HG03571 (cell line): Measurements from ENCODE around the gene NEDD4.
"Not testable (repeated sequence)": the region's sequence is repeated elsewhere in the genome, so short reads cannot be mapped to it uniquely, and the experiment has no call there.

Experiments used
- ATAC-seq: cut with Tn5 transposase; IDR thresholded peaks from one replicate; pipeline ENCODE4 v1.9.1; 2021; ENCODE audit not compliant: unreplicated experiment

NEDD4 gene

DNA sequence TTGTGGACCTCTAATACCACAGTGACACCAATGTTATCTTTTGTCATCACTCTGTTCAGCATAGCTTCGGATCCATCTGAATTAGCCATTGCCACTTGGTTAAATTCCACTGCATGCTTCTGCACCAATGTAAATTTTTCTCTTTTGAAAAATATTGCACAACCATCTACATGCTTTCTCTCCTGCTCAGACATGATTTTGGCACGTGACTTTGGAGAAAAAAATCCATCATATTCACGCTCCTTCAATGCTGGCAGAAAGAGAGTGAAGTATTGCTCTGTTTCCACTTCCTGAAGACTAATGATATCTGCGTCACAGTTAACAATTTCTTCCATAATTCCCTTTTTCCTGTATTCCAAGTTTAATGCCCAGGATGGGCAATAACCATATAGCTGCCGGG is 13.0 kb upstream of the NEDD4 start:
- ATAC-seq = not testable (repeated sequence)

DNA sequence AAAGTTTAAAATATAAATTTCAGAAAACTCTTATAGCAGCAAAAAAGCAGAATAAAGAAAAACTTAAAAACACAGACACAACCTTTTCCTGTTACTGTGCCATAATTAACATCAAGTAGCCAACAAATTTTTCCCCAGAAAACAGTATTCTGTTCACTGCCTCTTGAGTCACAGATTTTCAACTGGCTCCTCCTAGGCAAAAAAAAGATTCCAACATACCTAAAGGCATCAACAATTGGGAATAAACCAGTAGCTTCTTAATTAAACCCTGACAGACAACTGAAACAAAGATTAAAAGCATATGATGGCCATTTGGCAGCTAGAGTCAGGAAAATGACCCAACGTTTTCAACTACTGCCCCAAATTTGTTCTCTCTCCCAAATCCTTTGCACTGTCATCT is 10.9 kb upstream of the NEDD4 start:
- not testable (repeated sequence) for ATAC-seq

DNA sequence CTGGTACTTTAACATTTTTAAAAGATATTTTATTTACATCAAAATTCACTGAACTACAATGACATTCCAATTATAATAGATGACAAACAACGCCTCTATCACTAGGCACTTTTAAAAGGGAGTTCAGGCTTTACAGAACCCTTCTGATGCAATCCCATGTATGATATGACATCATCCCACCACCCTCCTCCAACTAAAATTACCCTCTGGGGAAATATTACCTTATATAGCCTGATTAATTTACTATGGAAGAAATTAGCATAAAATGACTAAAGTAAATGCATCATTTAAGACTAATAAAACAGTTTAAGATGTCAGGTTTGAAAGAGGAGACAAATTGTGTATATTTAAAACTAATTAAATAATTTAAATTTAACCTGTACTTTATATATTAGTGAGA is 10.4 kb upstream of the NEDD4 start:
- ATAC-seq = not testable (repeated sequence)

DNA sequence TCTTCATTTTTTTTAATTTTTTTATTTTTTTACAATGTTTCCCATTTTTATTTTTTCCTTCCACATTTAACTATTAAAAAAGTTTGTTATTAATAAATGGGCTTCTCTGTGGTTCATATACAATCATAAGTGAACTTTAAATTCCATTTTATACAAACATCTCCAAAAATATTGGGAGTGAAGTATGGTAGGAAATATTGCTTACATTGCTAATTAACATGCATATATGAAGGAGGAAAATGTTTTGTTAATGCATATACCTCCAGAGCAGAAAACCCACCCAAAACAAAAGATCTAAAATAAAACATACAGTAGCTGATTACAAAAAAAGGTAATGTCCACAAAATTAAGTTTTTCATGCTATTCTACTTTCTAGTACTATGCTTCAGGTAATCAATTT is 9.9 kb upstream of the NEDD4 start:
- not testable (repeated sequence) for ATAC-seq

DNA sequence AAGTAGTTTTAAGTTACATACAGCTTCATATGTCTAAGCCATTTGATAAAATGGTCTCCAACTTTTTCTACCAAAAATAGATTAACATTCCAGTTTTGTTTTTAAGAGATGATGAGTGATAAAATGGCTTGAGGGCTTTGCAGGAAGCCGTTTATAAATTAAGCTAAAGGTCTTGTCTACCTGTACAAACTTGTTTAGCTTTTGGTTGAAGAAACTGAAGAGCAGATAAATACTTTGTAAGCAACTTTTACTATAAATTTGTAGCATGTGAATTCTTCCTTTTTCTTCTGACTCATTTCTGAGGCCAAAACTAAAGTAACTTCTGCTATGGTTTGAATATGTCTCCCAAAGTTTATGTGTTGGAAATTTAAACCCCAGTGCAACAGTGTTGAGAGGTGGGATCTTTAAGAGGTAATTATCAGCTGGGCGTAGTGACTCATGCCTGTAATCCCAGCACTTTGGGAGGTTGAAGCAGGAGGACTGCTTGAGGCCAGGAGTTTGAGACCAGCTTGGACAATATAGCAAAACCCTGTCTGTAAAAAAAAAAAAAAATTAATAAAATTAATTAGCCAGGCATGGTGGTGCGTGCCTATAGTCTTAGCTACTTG is 8.2 kb upstream of the NEDD4 start:
- no peak for ATAC-seq

DNA sequence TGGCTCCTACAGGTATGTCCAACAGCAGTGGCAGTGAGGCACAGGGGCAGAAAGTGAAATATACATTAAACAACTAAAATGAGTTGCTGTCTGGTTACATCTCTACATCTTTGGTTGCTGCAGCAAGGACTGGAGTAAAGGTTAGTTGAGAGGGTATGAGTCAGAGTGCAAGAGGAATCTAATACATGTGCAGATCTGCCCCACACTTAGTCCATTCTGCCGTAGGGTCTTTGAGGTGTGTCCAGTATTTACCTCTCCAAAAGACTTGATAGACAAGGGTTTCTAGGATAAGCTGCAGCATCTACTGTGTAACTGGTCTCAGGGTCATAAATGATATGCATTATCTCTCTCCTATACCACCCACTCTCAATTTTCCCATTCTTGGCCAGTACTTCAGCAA is 6.2 kb upstream of the NEDD4 start:
- ATAC-seq = no peak

DNA sequence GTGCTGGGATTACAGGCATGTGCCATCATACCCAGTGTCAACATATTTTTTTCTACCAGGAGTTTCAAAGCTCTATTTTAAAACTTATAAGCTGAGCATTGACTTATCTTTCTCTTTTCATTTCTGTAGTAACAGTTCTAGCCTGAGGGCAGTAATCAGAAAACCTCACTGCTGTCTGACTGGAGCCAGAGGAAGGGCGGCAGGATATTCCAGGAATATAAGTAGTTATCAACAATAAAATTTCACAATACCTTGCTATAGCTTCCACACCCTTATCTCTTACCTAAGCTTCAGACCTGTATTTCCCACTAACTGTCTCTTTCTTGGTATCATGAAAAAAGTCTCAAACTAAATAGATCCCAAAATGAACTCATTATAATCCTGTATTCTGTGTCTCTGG is 5.1 kb upstream of the NEDD4 start:
- no peak for ATAC-seq

DNA sequence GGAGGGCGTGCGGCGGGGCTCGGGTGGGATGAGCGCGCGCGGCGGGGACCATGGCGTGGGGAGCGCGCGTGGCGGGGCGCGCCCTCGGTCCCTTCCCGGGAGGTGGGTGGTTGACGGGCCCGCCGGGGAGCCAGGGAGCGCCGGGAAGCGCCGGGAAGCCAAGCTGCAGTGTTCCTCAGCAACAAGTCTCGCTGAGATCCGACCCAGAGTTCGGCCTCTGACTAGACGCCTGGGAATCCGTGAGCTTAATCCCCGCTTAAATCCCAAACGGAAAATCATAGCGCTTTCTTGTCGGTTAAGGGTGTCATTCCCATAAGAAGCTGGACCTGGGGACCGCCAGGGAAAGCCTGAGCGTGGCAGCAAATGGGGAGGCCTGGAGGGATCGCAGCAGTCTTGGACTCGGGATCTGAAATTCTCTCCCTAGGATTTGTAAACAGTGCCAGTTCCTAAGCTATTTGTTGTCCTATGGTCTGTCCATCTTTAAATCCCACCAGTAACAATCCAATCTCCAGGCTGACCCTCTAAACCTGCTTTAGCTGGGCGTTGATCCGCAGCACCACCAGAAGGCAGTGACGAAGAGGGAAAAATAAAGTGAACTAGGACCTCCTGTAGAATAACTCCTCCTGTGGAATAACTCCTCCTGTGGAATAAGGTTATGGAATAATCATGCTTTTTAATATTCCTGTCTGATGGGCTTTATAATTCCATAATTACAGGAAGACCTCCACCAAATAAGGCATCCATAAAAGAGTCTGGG is 570 bp upstream of the NEDD4 start:
- ATAC-seq = no peak

DNA sequence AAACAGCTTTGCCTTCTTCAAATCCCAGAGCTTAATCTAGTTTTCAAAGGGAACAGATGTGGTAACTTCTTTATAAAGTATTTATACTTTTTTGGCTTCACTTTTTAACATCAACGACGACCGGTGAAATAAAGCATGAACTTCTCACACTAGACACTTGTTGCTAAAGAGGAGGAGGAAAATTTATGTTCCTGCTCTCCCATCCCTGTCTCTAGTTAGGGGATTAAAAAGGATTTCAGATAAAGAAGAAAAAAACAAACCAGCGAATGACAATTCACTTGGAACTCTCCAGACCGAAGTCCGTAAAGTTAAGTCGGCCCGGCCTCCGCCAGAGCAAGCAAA is 672 bp downstream of the NEDD4 start:
- ATAC-seq = no peak

DNA sequence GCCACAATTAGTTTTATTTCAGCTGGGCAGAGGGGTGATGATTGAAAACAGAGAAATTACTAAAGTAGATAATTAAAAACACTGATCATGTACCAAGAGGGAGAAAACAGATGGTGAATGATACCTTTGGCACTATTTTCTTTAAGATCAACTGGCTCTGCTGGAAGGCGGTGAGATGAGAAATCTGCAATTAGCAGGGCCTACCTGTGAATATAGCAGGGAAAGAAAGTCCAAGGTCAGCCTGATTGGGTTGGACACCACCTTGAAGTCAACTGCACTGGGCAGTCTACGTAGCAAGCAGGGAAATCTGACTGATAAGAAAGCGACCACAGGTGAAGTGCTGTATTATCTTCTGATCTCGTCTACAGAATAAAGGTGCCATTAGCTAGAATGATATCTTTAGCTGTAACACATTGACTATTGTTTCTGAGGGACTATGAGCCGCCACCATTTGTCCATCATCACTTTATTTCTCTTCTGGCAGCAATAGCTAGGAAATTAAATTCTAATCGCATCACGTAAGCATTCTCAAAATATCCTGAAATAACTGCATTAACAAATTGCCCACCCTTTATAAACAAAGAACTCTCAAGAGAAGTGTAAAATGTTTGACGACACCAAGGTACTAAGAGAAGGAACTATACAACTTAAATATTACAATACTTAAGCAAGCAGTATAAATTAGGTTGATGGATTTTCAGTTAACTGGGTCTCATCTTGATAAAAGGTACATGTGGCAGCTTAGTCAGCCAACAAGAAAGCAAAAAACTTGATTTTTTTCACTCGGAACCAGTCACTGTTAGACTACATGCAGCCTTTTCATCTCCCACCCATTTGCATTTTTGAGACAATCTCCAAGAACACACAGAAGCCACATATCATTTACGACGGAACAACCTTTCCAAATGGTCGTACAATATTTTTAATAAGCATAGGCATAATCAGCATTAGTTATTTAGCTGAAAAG is 1.3 kb downstream of the NEDD4 start:
- no peak for ATAC-seq

DNA sequence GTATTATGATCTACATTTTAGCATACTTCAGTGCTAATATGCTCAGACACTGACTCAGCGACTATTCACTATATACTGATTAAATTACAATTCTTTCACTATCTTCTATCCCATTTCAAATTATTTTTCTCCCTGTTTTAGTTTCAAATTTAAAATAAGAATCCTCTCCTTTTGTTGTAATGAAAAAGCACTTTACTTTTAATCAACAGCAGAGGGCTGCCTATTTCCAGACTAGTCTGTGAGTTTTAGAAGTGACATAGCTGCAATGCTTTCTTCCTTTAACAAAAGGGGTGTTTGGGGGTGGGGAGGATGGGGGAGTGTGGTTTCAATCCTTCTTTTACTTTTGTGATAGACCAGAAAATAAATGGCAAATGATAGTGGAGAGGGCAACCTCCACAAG is 2.4 kb downstream of the NEDD4 start:
- no peak for ATAC-seq

DNA sequence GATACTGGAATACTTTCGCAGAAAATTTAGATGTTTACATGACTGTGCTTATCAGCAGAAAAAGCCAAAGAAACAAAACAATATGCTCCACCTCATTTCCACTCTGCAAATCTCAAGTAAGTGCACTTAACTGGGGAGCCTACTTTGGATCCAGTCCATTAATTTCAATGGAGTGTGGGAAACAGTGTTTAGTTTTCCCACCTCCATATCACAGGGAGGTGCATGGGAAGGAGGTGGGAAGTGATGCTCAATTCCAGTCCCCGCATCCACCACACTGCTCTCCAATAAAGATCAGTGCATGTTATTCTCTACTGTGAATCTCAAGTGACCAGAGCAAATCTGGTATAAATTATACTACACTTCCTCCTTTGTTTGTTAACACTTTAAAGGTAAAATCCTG is 2.9 kb downstream of the NEDD4 start:
- no peak for ATAC-seq

DNA sequence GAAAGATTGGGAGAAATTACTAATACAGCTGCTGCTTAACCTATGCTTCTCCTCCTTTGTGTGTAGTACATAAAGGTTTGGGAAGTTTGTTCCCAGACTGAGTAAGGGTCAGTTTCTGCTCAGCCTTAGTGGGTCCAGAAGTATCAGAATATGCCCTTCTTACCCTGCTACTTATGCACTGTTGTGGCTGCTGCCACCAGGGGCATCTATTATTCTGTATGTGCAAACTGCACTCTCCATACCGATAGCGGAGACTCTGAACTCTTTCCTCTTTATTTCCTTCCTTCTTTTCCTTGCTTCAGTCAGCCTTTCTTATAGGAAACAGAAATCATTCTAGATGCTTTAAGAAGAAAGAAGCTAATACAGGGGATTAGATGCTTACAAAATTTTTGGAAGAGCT is 4.0 kb downstream of the NEDD4 start:
- ATAC-seq = no peak

DNA sequence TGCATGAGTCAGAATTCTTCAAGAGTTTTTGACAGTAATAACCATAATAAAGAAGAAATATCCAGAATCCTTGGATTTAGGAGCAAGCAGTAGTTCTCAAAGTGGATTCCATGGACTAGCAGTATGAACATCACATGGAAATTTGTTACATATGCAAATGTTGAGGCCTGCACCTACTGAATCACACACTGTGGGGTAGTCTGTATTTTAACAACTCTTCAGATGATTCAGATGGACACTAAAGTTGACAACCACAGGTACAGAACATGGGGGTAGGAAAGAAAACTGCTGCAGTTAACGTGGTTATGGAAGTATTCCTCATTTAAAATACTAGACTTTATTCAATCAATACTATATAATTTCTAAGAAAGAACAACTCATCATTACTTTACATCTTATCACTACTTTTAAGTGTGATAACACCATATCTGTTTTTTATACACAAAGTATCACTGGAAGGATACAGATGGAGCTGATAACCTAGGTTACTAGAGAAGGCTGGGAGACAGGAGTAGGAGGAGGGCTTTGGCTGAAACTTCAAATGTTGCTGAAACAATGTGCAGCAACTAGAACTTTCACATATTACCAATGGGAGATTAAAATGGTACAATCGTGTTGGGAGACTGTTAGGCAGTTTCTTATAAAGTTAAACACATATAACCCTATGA is 11.7 kb downstream of the NEDD4 start:
- ATAC-seq = no peak

DNA sequence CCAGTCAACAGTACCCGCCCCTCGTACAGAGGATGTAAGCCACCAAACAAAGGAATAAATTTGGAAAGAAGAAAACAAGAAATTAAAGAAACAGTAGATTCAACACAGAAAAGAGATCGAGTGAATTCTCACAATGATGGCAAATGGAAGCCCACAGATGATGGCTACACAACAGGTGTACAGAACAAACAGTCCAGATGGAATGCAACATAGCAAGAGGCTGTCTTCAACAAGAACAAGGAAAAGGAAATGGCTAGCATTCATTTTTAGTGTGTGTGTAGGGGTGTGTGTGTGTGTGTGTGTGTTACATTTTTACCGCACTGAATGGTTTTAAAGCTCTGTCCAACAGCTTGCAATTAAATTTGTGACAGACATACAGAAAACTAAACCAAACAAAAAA is 12.9 kb downstream of the NEDD4 start:
- no peak for ATAC-seq

DNA sequence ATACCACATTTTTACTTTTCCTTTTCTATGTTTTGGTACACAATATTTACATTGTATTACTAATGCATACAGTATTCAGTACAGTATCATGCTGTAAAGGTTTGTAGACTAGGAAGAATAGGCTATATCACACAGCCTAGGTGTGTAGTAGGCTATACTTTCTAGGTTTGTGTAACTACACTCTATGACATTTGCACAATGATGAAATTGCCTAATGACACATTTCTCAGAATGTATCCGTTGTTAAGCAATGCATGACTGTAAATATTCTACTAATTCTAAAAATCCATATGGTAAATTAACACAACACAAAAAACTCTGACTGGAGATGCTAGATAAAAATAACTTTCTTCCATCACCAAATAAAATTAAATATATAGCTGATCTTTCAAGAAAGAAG is 16.2 kb downstream of the NEDD4 start:
- no peak for ATAC-seq

DNA sequence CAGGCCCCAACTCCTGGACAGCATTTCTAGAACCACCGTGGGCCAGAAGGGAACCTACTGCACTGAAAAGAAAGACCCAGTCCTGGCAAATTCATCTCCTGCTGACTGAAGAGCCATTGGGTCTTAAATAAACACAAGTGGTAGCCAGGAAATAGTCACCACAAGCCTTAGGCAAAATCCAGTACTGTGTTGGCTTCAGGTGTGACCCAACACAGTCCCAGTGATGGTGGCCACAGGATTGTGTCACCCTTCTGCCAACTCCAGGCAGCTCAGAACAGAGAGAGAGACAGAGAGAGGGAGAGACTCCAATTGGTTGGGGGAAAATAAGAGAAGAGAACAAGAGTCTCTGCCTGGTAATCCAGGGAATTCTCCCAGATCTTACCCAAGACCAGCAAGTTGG is 23.1 kb downstream of the NEDD4 start:
- ATAC-seq = no peak

DNA sequence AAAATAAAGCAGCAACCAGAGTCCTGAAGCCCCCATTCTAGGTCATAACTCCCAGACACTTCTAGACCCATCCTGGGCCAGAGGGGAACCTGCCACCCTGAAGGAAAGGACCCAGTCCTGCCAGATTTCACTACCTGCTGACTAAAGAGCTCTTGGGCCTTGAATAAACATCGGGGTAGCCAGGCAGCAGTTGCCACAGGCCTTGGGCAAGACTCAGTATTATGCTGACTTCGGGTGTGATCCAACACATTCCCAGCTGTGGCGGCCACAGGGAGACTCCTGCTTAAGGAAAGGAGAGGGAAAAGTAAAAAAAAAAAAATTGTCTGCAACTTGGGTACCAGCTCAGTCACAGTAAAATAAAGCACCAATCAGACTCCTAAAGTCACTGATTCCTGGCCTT is 23.8 kb downstream of the NEDD4 start:
- no peak for ATAC-seq

DNA sequence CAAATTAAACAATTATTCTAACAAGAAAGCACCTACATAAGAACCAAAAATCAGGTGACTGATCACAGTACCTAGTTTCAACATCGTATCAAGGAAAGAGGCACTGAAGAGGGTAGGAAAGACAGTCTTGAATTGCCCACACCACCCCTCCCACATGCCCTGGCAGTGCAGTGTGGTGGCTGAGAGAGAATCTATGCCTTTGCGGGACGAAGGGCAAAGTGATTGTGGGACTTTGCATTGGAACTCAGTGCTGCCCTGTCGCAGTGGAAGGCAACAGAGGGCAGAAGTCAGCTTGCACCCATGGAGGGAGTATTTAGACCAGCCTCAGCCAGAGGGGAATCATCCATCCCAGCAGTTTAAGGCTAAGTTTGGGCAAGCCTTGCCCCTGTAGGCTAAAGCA is 24.5 kb downstream of the NEDD4 start:
- ATAC-seq = no peak

DNA sequence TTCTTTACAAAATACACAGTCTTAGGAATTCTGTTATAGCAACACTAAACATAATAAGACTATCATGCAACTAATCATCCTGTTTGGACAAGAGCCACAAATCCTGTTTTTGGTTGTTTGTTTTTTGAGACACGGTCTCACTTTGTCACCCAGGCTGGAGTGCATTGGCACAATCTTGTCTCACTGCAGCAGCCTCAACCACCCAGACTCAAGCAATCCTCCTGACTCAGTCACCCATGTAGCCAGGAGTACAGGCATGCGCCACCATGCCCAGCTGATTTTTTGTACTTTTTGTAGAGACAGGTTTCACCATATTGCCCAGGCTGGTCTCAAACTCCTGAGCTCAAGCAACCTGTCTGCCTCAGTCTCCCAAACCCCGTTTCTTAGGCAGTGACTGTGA is 28.3 kb downstream of the NEDD4 start:
- ATAC-seq = no peak

DNA sequence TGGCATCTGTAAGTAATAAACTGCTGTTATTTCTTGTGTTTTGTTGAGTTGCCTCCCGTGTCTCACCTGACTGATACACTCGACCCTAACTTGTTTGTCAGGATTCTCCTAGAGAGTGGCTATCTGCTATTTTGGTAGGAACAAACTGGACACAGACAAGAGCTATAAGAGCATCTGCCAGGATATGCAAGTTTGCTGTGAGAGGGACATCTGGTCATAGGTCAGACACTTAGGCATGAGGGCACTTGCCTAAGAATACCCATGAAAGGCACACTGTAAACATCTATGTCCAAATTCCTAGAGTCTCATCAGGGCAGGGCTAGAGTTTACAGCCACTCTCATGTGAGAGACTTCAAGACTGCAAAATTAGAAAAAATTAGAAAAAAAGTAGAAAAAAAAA is 32.5 kb downstream of the NEDD4 start:
- no peak for ATAC-seq
